IgD-negative memory B cell (primary cell): ENCODE data around the gene TCAIM. TPM values are rescaled to one million over a fixed set of nuclear protein-coding genes. Genes with fewer than 3 reads are reported as not detected.

Source experiments
- H3K27ac Mint-ChIP-seq, 3 donors: one replicate each; pipeline ENCODE4 v1.8.0; 2020 to 2022; ENCODE audit warnings: mild to moderate bottlenecking in 3 of 3, mixed read lengths in 3 of 3, moderate library complexity in 1 of 3
- H3K27me3 Mint-ChIP-seq: one replicate; pipeline ENCODE4 v1.8.0; 2021; ENCODE audit warnings: mixed read lengths
- H3K36me3 Mint-ChIP-seq: one replicate; pipeline ENCODE4 v1.8.0; 2020; ENCODE audit warnings: mild to moderate bottlenecking, mixed read lengths
- H3K4me1 Mint-ChIP-seq, 3 donors: one replicate each; pipeline ENCODE4 v1.8.0; 2020 to 2022; ENCODE audit warnings: mixed read lengths in 3 of 3, mild to moderate bottlenecking in 1 of 3
- H3K4me3 Mint-ChIP-seq, 4 donors: one replicate each; pipeline ENCODE4 v1.8.0; 2020 to 2022; ENCODE audit warnings: mild to moderate bottlenecking in 4 of 4, mixed read lengths in 4 of 4, moderate library complexity in 3 of 4
- H3K9me3 Mint-ChIP-seq, 3 donors: one replicate each; pipeline ENCODE4 v1.8.0; 2020 to 2021; ENCODE audit warnings: mixed read lengths in 3 of 3, mild to moderate bottlenecking in 1 of 3
- polyA plus RNA-seq: library from polyadenylated mRNA; unstranded; fragments of 300-500 nt; fragmentation: Illumina TruSeq; gene quantifications from one replicate; pipeline ENCODE4 v1.2.3, GENCODE V29; 2021

Gene TCAIM
- 8.5 TPM for polyA plus RNA-seq

GRCh38 chr3:44338010-44338827 is at the start of gene TCAIM:
Gene TCAIM (plus strand): TSS chr3:44338766. CDS start chr3:44354783, 16,017 bp downstream.
- H3K36me3 Mint-ChIP-seq, result no peaks in the 10 kb centered on the region
- H3K4me3 Mint-ChIP-seq, result peak within 1 kb of the TSS; percentile 90 to 100 (median 98)
- H3K27ac Mint-ChIP-seq, result peak within 1 kb of the TSS; percentile 83 to 99 (median 97)
- H3K4me1 Mint-ChIP-seq, result peaks cover 9 to 18% (median 12%) of the 10 kb centered on the region in 3 donors
- no peaks in the 10 kb centered on the region for H3K9me3 Mint-ChIP-seq
- peaks cover 1% of the 10 kb centered on the region for H3K27me3 Mint-ChIP-seq

- H3K36me3 Mint-ChIP-seq, result peaks cover 1% of the 10 kb centered on the region
- no peak overlapping the region for H3K4me3 Mint-ChIP-seq
- H3K27me3 Mint-ChIP-seq, result peaks cover 4% of the 10 kb centered on the region
- H3K27ac Mint-ChIP-seq, result no peak overlapping the region
- H3K4me1 Mint-ChIP-seq, result no peaks in the 10 kb centered on the region
- H3K9me3 Mint-ChIP-seq, result no peaks in the 10 kb centered on the region
These were observed 48.6 kb upstream of the TCAIM start for GRCh38 chr3:44289882-44290462.

- H3K36me3 Mint-ChIP-seq, result peaks cover 1% of the 10 kb centered on the region
- H3K4me1 Mint-ChIP-seq, result no peaks in the 10 kb centered on the region
- H3K9me3 Mint-ChIP-seq, result no peaks in the 10 kb centered on the region
- no peak overlapping the region for H3K4me3 Mint-ChIP-seq
- H3K27ac Mint-ChIP-seq, result no peak overlapping the region
- peaks cover 5% of the 10 kb centered on the region for H3K27me3 Mint-ChIP-seq
These were observed 46.3 kb upstream of the TCAIM start for GRCh38 chr3:44292276-44292675.

GRCh38 chr3:44292947-44293346 is 45.6 kb upstream of the TCAIM start:
- H3K27ac Mint-ChIP-seq, result no peak overlapping the region

GRCh38 chr3:44297255-44297654 is 41.3 kb upstream of the TCAIM start:
- H3K9me3 Mint-ChIP-seq, result no peaks in the 10 kb centered on the region
- H3K27ac Mint-ChIP-seq, result no peak overlapping the region
- H3K27me3 Mint-ChIP-seq, result peaks cover 3% of the 10 kb centered on the region
- H3K36me3 Mint-ChIP-seq, result no peaks in the 10 kb centered on the region
- no peaks in the 10 kb centered on the region for H3K4me1 Mint-ChIP-seq
- no peak overlapping the region for H3K4me3 Mint-ChIP-seq

More at GRCh38 chr3:44292947-44293346, 45.6 kb upstream of the TCAIM start:
- no peaks in the 10 kb centered on the region for H3K9me3 Mint-ChIP-seq
- no peak overlapping the region for H3K4me3 Mint-ChIP-seq
- H3K4me1 Mint-ChIP-seq, result no peaks in the 10 kb centered on the region
- peaks cover 1% of the 10 kb centered on the region for H3K36me3 Mint-ChIP-seq
- peaks cover 5% of the 10 kb centered on the region for H3K27me3 Mint-ChIP-seq

- H3K4me1 Mint-ChIP-seq, result no peaks in the 10 kb centered on the region
- H3K27ac Mint-ChIP-seq, result no peak overlapping the region
- H3K36me3 Mint-ChIP-seq, result no peaks in the 10 kb centered on the region
- no peak overlapping the region for H3K4me3 Mint-ChIP-seq
- H3K9me3 Mint-ChIP-seq, result no peaks in the 10 kb centered on the region
- peaks cover 2% of the 10 kb centered on the region for H3K27me3 Mint-ChIP-seq
These were observed 36.8 kb upstream of the TCAIM start for GRCh38 chr3:44301746-44302145.

- Mint-ChIP-seq H3K4me1 (no peaks in the 10 kb centered on the region), H3K36me3 (no peaks in the 10 kb centered on the region), H3K9me3 (peaks cover 0 to 2% (median 0%) of the 10 kb centered on the region in 3 donors), H3K27ac (no peak overlapping the region), H3K4me3 (no peak overlapping the region), H3K27me3 (peaks cover 6% of the 10 kb centered on the region)
These were observed 29.1 kb upstream of the TCAIM start for GRCh38 chr3:44309500-44309899.

GRCh38 chr3:44318891-44319311 is 19.7 kb upstream of the TCAIM start:
- Mint-ChIP-seq H3K27me3 (peaks cover 6% of the 10 kb centered on the region), H3K36me3 (no peaks in the 10 kb centered on the region), H3K4me3 (no peak overlapping the region), H3K4me1 (no peaks in the 10 kb centered on the region), H3K27ac (no peak overlapping the region), H3K9me3 (no peaks in the 10 kb centered on the region)

GRCh38 chr3:44321335-44321734 is 17.2 kb upstream of the TCAIM start:
- H3K36me3 Mint-ChIP-seq, result no peaks in the 10 kb centered on the region
- H3K4me1 Mint-ChIP-seq, result no peaks in the 10 kb centered on the region
- H3K9me3 Mint-ChIP-seq, result no peaks in the 10 kb centered on the region
- no peak overlapping the region for H3K4me3 Mint-ChIP-seq
- H3K27me3 Mint-ChIP-seq, result peaks cover 4% of the 10 kb centered on the region
- no peak overlapping the region for H3K27ac Mint-ChIP-seq

- Mint-ChIP-seq H3K36me3 (no peaks in the 10 kb centered on the region), H3K9me3 (no peaks in the 10 kb centered on the region), H3K4me3 (no peak overlapping the region), H3K27ac (no peak overlapping the region), H3K4me1 (no peaks in the 10 kb centered on the region), H3K27me3 (peaks cover 2% of the 10 kb centered on the region)
These were observed 15.1 kb upstream of the TCAIM start for GRCh38 chr3:44323341-44323955.

GRCh38 chr3:44324584-44324983 is 14.0 kb upstream of the TCAIM start:
- Mint-ChIP-seq H3K4me1 (no peaks in the 10 kb centered on the region), H3K27me3 (peaks cover 2% of the 10 kb centered on the region), H3K9me3 (no peaks in the 10 kb centered on the region), H3K27ac (no peak overlapping the region), H3K36me3 (no peaks in the 10 kb centered on the region), H3K4me3 (no peak overlapping the region)

- Mint-ChIP-seq H3K4me3 (no peak overlapping the region), H3K9me3 (no peaks in the 10 kb centered on the region), H3K27me3 (no peaks in the 10 kb centered on the region), H3K36me3 (no peaks in the 10 kb centered on the region), H3K4me1 (no peaks in the 10 kb centered on the region), H3K27ac (no peak overlapping the region)
These were observed 12.5 kb upstream of the TCAIM start for GRCh38 chr3:44326019-44326418.

- no peaks in the 10 kb centered on the region for H3K9me3 Mint-ChIP-seq
These were observed 12.1 kb upstream of the TCAIM start for GRCh38 chr3:44326515-44326914.

GRCh38 chr3:44329946-44330345 is 8.6 kb upstream of the TCAIM start:
- H3K27ac Mint-ChIP-seq, result no peak overlapping the region
- H3K36me3 Mint-ChIP-seq, result no peaks in the 10 kb centered on the region
- H3K27me3 Mint-ChIP-seq, result peaks cover 2% of the 10 kb centered on the region
- H3K9me3 Mint-ChIP-seq, result no peaks in the 10 kb centered on the region
- H3K4me1 Mint-ChIP-seq, result no peaks in the 10 kb centered on the region
- H3K4me3 Mint-ChIP-seq, result no peak overlapping the region

More at GRCh38 chr3:44326515-44326914, 12.1 kb upstream of the TCAIM start:
- no peak overlapping the region for H3K4me3 Mint-ChIP-seq
- H3K36me3 Mint-ChIP-seq, result no peaks in the 10 kb centered on the region
- H3K27ac Mint-ChIP-seq, result no peak overlapping the region
- no peaks in the 10 kb centered on the region for H3K4me1 Mint-ChIP-seq
- H3K27me3 Mint-ChIP-seq, result no peaks in the 10 kb centered on the region

- Mint-ChIP-seq H3K4me3 (no peak overlapping the region), H3K4me1 (no peaks in the 10 kb centered on the region), H3K27me3 (peaks cover 2% of the 10 kb centered on the region), H3K9me3 (no peaks in the 10 kb centered on the region), H3K36me3 (no peaks in the 10 kb centered on the region), H3K27ac (no peak overlapping the region)
These were observed 8.1 kb upstream of the TCAIM start for GRCh38 chr3:44330444-44330843.
